ENCODE measurements around the gene SPACA5.
"Not testable (repeated sequence)": the region's sequence is repeated elsewhere in the genome, so short reads cannot be mapped to it uniquely, and the experiment has no call there.

SPACA5 gene

GRCh38 chrX:48006688-48007087, at the start of gene SPACA5:
SPACA5 (plus strand) TSS chrX:48006988; CDS start chrX:48007803, 815 bp downstream.
- not testable (repeated sequence) for H3K4me3 ChIP-seq (ENCODE audit: low read depth, low read length); H3K4me1 ChIP-seq (ENCODE audit: control insufficient read depth, insufficient read depth, low read length); H3K9ac ChIP-seq (ENCODE audit: low read length); H3K9me3 ChIP-seq (ENCODE audit: control insufficient read depth, insufficient read depth, low read depth, low read length); H3K27me3 ChIP-seq (ENCODE audit: control insufficient read depth, insufficient read depth, low read length); H3K27ac ChIP-seq (ENCODE audit: low read depth, low read length); H3K36me3 ChIP-seq (ENCODE audit: control insufficient read depth, insufficient read depth, low read length)

- H3K9me3 ChIP-seq (ENCODE audit: control insufficient read depth, insufficient read depth, low read depth, low read length): peaks cover 44% of the 10 kb centered on the region
- H3K27me3 ChIP-seq (ENCODE audit: control insufficient read depth, insufficient read depth, low read length); H3K36me3 ChIP-seq (ENCODE audit: control insufficient read depth, insufficient read depth, low read length); H3K9ac ChIP-seq (ENCODE audit: low read length); H3K4me3 ChIP-seq (ENCODE audit: low read depth, low read length); H3K4me1 ChIP-seq (ENCODE audit: control insufficient read depth, insufficient read depth, low read length); H3K27ac ChIP-seq (ENCODE audit: low read depth, low read length): not testable (repeated sequence)
These were observed 48.6 kb upstream of the SPACA5 start for GRCh38 chrX:47958206-47958605.

GRCh38 chrX:47958761-47959342, 47.9 kb upstream of the SPACA5 start:
- H3K36me3 ChIP-seq (ENCODE audit: control insufficient read depth, insufficient read depth, low read length): no peaks in the 10 kb centered on the region
- H3K4me1 ChIP-seq (ENCODE audit: control insufficient read depth, insufficient read depth, low read length): no peaks in the 10 kb centered on the region

GRCh38 chrX:47960406-47960805, 46.4 kb upstream of the SPACA5 start:
- Histone ChIP-seq H3K9me3 (ENCODE audit: control insufficient read depth, insufficient read depth, low read depth, low read length) (peaks cover 60% of the 10 kb centered on the region), H3K27ac (ENCODE audit: low read depth, low read length) (no peak overlapping the region), H3K36me3 (ENCODE audit: control insufficient read depth, insufficient read depth, low read length) (no peaks in the 10 kb centered on the region), H3K4me3 (ENCODE audit: low read depth, low read length) (no peak overlapping the region), H3K9ac (ENCODE audit: low read length) (no peak overlapping the region), H3K4me1 (ENCODE audit: control insufficient read depth, insufficient read depth, low read length) (no peaks in the 10 kb centered on the region), H3K27me3 (ENCODE audit: control insufficient read depth, insufficient read depth, low read length) (no peaks in the 10 kb centered on the region)

More at GRCh38 chrX:47958761-47959342, 47.9 kb upstream of the SPACA5 start:
- H3K27ac ChIP-seq (ENCODE audit: low read depth, low read length): no peak overlapping the region
- H3K9ac ChIP-seq (ENCODE audit: low read length): no peak overlapping the region
- H3K4me3 ChIP-seq (ENCODE audit: low read depth, low read length): no peak overlapping the region
- peaks cover 48% of the 10 kb centered on the region for H3K9me3 ChIP-seq (ENCODE audit: control insufficient read depth, insufficient read depth, low read depth, low read length)
- H3K27me3 ChIP-seq (ENCODE audit: control insufficient read depth, insufficient read depth, low read length): no peaks in the 10 kb centered on the region

- not testable (repeated sequence) for H3K27ac ChIP-seq (ENCODE audit: low read depth, low read length); H3K9ac ChIP-seq (ENCODE audit: low read length); H3K4me3 ChIP-seq (ENCODE audit: low read depth, low read length); H3K4me1 ChIP-seq (ENCODE audit: control insufficient read depth, insufficient read depth, low read length); H3K36me3 ChIP-seq (ENCODE audit: control insufficient read depth, insufficient read depth, low read length); H3K27me3 ChIP-seq (ENCODE audit: control insufficient read depth, insufficient read depth, low read length)
- peaks cover 63% of the 10 kb centered on the region for H3K9me3 ChIP-seq (ENCODE audit: control insufficient read depth, insufficient read depth, low read depth, low read length)
These were observed 45.0 kb upstream of the SPACA5 start for GRCh38 chrX:47961830-47962229.

GRCh38 chrX:47965526-47965925, 41.3 kb upstream of the SPACA5 start:
- H3K4me1 ChIP-seq (ENCODE audit: control insufficient read depth, insufficient read depth, low read length); H3K4me3 ChIP-seq (ENCODE audit: low read depth, low read length); H3K27ac ChIP-seq (ENCODE audit: low read depth, low read length); H3K9ac ChIP-seq (ENCODE audit: low read length); H3K27me3 ChIP-seq (ENCODE audit: control insufficient read depth, insufficient read depth, low read length); H3K36me3 ChIP-seq (ENCODE audit: control insufficient read depth, insufficient read depth, low read length): not testable (repeated sequence)
- H3K9me3 ChIP-seq (ENCODE audit: control insufficient read depth, insufficient read depth, low read depth, low read length): peaks cover 80% of the 10 kb centered on the region

- no peaks in the 10 kb centered on the region for H3K4me1 ChIP-seq (ENCODE audit: control insufficient read depth, insufficient read depth, low read length)
- H3K9me3 ChIP-seq (ENCODE audit: control insufficient read depth, insufficient read depth, low read depth, low read length): peaks cover 95% of the 10 kb centered on the region
These were observed 33.6 kb upstream of the SPACA5 start for GRCh38 chrX:47973235-47973634.

GRCh38 chrX:47976254-47977151, 30.3 kb upstream of the SPACA5 start:
- H3K36me3 ChIP-seq (ENCODE audit: control insufficient read depth, insufficient read depth, low read length): peaks cover 54% of the 10 kb centered on the region
- no peaks in the 10 kb centered on the region for H3K27me3 ChIP-seq (ENCODE audit: control insufficient read depth, insufficient read depth, low read length)
- no peak overlapping the region for H3K9ac ChIP-seq (ENCODE audit: low read length)
- H3K4me1 ChIP-seq (ENCODE audit: control insufficient read depth, insufficient read depth, low read length): no peaks in the 10 kb centered on the region
- no peak overlapping the region for H3K4me3 ChIP-seq (ENCODE audit: low read depth, low read length)
- no peak overlapping the region for H3K27ac ChIP-seq (ENCODE audit: low read depth, low read length)
- peaks cover 94% of the 10 kb centered on the region for H3K9me3 ChIP-seq (ENCODE audit: control insufficient read depth, insufficient read depth, low read depth, low read length)

More at GRCh38 chrX:47973235-47973634, 33.6 kb upstream of the SPACA5 start:
- H3K9ac ChIP-seq (ENCODE audit: low read length): no peak overlapping the region
- H3K27ac ChIP-seq (ENCODE audit: low read depth, low read length): no peak overlapping the region
- H3K27me3 ChIP-seq (ENCODE audit: control insufficient read depth, insufficient read depth, low read length): no peaks in the 10 kb centered on the region
- no peak overlapping the region for H3K4me3 ChIP-seq (ENCODE audit: low read depth, low read length)
- H3K36me3 ChIP-seq (ENCODE audit: control insufficient read depth, insufficient read depth, low read length): peaks cover 24% of the 10 kb centered on the region

- Histone ChIP-seq H3K4me1 (ENCODE audit: control insufficient read depth, insufficient read depth, low read length) (no peaks in the 10 kb centered on the region), H3K36me3 (ENCODE audit: control insufficient read depth, insufficient read depth, low read length) (peaks cover 27% of the 10 kb centered on the region), H3K9me3 (ENCODE audit: control insufficient read depth, insufficient read depth, low read depth, low read length) (peaks cover 48% of the 10 kb centered on the region), H3K9ac (ENCODE audit: low read length) (no peak overlapping the region), H3K27me3 (ENCODE audit: control insufficient read depth, insufficient read depth, low read length) (no peaks in the 10 kb centered on the region), H3K4me3 (ENCODE audit: low read depth, low read length) (no peak overlapping the region), H3K27ac (ENCODE audit: low read depth, low read length) (no peak overlapping the region)
These were observed 15.3 kb upstream of the SPACA5 start for GRCh38 chrX:47991263-47992094.

GRCh38 chrX:47992095-47992380, 14.8 kb upstream of the SPACA5 start:
- Histone ChIP-seq H3K4me3 (ENCODE audit: low read depth, low read length) (no peak overlapping the region), H3K9me3 (ENCODE audit: control insufficient read depth, insufficient read depth, low read depth, low read length) (peaks cover 48% of the 10 kb centered on the region), H3K27me3 (ENCODE audit: control insufficient read depth, insufficient read depth, low read length) (no peaks in the 10 kb centered on the region), H3K27ac (ENCODE audit: low read depth, low read length) (no peak overlapping the region), H3K36me3 (ENCODE audit: control insufficient read depth, insufficient read depth, low read length) (peaks cover 27% of the 10 kb centered on the region), H3K4me1 (ENCODE audit: control insufficient read depth, insufficient read depth, low read length) (no peaks in the 10 kb centered on the region), H3K9ac (ENCODE audit: low read length) (no peak overlapping the region)

- no peak overlapping the region for H3K27ac ChIP-seq (ENCODE audit: low read depth, low read length)
- no peak overlapping the region for H3K4me3 ChIP-seq (ENCODE audit: low read depth, low read length)
- peaks cover 21% of the 10 kb centered on the region for H3K36me3 ChIP-seq (ENCODE audit: control insufficient read depth, insufficient read depth, low read length)
- H3K9ac ChIP-seq (ENCODE audit: low read length): no peak overlapping the region
- no peaks in the 10 kb centered on the region for H3K4me1 ChIP-seq (ENCODE audit: control insufficient read depth, insufficient read depth, low read length)
- no peaks in the 10 kb centered on the region for H3K27me3 ChIP-seq (ENCODE audit: control insufficient read depth, insufficient read depth, low read length)
- peaks cover 44% of the 10 kb centered on the region for H3K9me3 ChIP-seq (ENCODE audit: control insufficient read depth, insufficient read depth, low read depth, low read length)
These were observed 14.1 kb upstream of the SPACA5 start for GRCh38 chrX:47992669-47993068.
